Activated T-helper 17 cell treated with anti-CD3 and anti-CD28 coated beads, Interleukin-2, amount 50 U/mL, for 72 hours (primary cell): ENCODE data around the gene MADD. TPM values are rescaled to one million over a fixed set of nuclear protein-coding genes. Genes with fewer than 3 reads are reported as not detected.
A peak's percentile ranks its signal among the peaks of the same experiment; 100 is the strongest.

Experiments
- ATAC-seq: fragments of 150-1000 bp; cut with Tn5 transposase; replicated peaks from 2 replicates; pipeline ENCODE4 v1.10.0; 2021; ENCODE audit warnings: mild to moderate bottlenecking, moderate library complexity
- H3K27ac Mint-ChIP-seq: one replicate; pipeline ENCODE4 v1.8.0; 2022; ENCODE audit warnings: mixed read lengths
- H3K27me3 Mint-ChIP-seq: one replicate; pipeline ENCODE4 v1.8.0; 2022; ENCODE audit warnings: mixed read lengths
- H3K36me3 Mint-ChIP-seq: one replicate; pipeline ENCODE4 v1.8.0; 2022; ENCODE audit warnings: low read depth, mild to moderate bottlenecking, mixed read lengths
- H3K4me1 Mint-ChIP-seq: one replicate; pipeline ENCODE4 v1.8.0; 2022; ENCODE audit warnings: mixed read lengths
- H3K4me3 Mint-ChIP-seq: one replicate; pipeline ENCODE4 v1.8.0; 2022; ENCODE audit warnings: mild to moderate bottlenecking, mixed read lengths
- H3K9me3 Mint-ChIP-seq: one replicate; pipeline ENCODE4 v1.8.0; 2022; ENCODE audit warnings: mixed read lengths
- total RNA-seq, 2 donors: library from RNA; stranded (reverse); gene quantifications; one replicate each; pipeline ENCODE4 v1.2.3, GENCODE V29; 2022

The MADD gene
- total RNA-seq, 2 donors from 2014 or later, result 60.1 to 112 TPM

GRCh38 chr11:47276923-47277322 is 7.0 kb downstream of the MADD start:
- Mint-ChIP-seq H3K9me3 (no peaks in the 10 kb centered on the region), H3K36me3 (peaks cover 93% of the 10 kb centered on the region)

DNA sequence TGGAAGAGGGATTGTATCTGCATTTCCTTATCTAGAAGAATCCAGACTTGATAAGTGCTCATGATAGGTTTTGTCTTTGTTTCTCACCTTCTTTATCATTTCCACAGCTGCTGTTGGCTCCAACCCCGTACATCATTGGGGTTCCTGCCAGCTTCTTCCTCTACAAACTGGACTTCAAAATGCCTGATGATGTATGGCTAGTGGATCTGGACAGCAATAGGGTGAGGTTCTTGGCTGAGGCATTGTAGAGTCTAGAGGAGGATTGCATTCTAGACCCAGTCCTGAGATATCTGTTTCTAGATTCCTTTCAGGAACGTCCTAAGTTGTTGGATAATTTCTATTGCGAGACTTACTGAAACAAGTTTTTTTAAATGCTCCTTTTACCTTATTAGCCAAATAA is 8.1 kb downstream of the MADD start:
- no peaks in the 10 kb centered on the region for H3K9me3 Mint-ChIP-seq
- no peak overlapping the region for H3K4me3 Mint-ChIP-seq
- ATAC-seq, result no peak
- H3K27me3 Mint-ChIP-seq, result no peaks in the 10 kb centered on the region
- peaks cover 100% of the 10 kb centered on the region for H3K36me3 Mint-ChIP-seq
- no peaks in the 10 kb centered on the region for H3K4me1 Mint-ChIP-seq
- H3K27ac Mint-ChIP-seq, result no peak overlapping the region

More at GRCh38 chr11:47276923-47277322, 7.0 kb downstream of the MADD start:
- H3K4me1 Mint-ChIP-seq, result peaks cover 11% of the 10 kb centered on the region
- ATAC-seq, result no peak
- no peaks in the 10 kb centered on the region for H3K27me3 Mint-ChIP-seq
- H3K4me3 Mint-ChIP-seq, result no peak overlapping the region
- H3K27ac Mint-ChIP-seq, result no peak overlapping the region

DNA sequence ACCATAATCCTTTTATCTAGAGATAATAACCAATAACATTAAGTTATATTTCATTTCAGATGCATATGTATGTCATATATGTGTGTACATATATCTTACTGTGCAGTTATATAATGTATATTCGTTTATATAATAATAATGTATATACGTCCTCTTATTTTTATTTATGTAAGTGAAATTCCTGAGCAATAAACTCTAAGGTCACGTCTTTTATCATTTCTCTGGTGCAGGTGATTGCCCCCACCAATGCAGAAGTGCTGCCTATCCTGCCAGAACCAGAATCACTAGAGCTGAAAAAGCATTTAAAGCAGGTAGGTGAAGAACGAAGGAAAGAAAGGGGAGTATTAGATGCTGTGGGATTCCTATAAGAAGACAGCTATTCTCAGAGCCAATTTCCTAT is 8.8 kb downstream of the MADD start:
- H3K9me3 Mint-ChIP-seq, result no peaks in the 10 kb centered on the region

DNA sequence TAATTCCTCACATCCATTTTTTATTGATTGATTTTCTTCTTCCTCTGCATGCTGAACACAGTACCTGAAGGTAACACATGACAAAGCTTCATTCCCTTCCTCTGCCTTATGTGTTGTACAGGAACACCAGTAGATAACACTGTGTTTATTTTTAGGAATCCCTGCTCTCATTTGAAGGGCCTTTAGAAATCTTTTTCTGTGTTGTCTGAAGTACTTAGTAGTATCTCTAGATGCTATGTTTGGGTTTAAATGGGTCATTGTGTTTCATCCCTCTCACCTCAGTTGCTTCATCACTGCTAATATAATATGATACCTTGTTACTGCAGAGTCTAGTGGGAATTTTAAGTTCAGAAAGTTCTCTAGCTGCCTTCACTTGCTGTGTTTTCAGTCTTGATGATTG is 10.2 kb downstream of the MADD start:
- Mint-ChIP-seq H3K27me3 (no peaks in the 10 kb centered on the region), H3K9me3 (no peaks in the 10 kb centered on the region), H3K4me3 (no peak overlapping the region), H3K36me3 (peaks cover 100% of the 10 kb centered on the region), H3K4me1 (no peaks in the 10 kb centered on the region), H3K27ac (no peak overlapping the region)
- ATAC-seq, result no peak

More for the DNA sequence above, 8.8 kb downstream of the MADD start:
- ATAC-seq, result no peak
- H3K27ac Mint-ChIP-seq, result no peak overlapping the region
- H3K4me3 Mint-ChIP-seq, result no peak overlapping the region
- peaks cover 100% of the 10 kb centered on the region for H3K36me3 Mint-ChIP-seq
- no peaks in the 10 kb centered on the region for H3K4me1 Mint-ChIP-seq
- no peaks in the 10 kb centered on the region for H3K27me3 Mint-ChIP-seq

DNA sequence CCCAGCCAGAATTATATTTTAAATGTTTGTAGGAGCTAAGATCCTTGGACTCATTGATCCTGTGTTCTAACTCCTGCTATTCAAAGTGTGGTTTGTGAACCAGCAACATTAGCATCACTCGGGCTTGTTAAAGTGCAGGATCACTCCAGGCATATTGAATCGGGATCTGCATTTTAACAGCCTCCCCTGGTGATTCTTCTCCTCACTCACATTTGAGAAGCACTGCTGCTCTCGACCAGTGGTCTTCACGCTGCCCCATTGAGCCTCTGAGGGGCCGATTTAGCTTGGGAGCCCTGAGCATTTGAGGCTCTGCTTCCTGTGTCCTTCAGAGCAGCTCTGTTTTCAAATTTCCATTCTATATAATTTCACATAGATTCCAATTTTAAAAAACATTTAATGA is 10.9 kb downstream of the MADD start:
- Mint-ChIP-seq H3K27ac (no peak overlapping the region), H3K4me3 (no peak overlapping the region)

GRCh38 chr11:47282462-47282861 is 12.5 kb downstream of the MADD start:
- Mint-ChIP-seq H3K4me3 (no peak overlapping the region), H3K27ac (peak overlapping the region; percentile 20), H3K27me3 (no peaks in the 10 kb centered on the region), H3K4me1 (no peaks in the 10 kb centered on the region), H3K9me3 (no peaks in the 10 kb centered on the region), H3K36me3 (peaks cover 100% of the 10 kb centered on the region)
- ATAC-seq, result no peak

More for the DNA sequence above, 10.9 kb downstream of the MADD start:
- Mint-ChIP-seq H3K4me1 (no peaks in the 10 kb centered on the region), H3K9me3 (no peaks in the 10 kb centered on the region), H3K27me3 (no peaks in the 10 kb centered on the region), H3K36me3 (peaks cover 100% of the 10 kb centered on the region)
- no peak for ATAC-seq

- Mint-ChIP-seq H3K9me3 (no peaks in the 10 kb centered on the region), H3K4me1 (no peaks in the 10 kb centered on the region), H3K36me3 (peaks cover 100% of the 10 kb centered on the region), H3K27ac (no peak overlapping the region), H3K4me3 (no peak overlapping the region), H3K27me3 (no peaks in the 10 kb centered on the region)
- no peak for ATAC-seq
These were observed 14.2 kb downstream of the MADD start for GRCh38 chr11:47284151-47284550.

DNA sequence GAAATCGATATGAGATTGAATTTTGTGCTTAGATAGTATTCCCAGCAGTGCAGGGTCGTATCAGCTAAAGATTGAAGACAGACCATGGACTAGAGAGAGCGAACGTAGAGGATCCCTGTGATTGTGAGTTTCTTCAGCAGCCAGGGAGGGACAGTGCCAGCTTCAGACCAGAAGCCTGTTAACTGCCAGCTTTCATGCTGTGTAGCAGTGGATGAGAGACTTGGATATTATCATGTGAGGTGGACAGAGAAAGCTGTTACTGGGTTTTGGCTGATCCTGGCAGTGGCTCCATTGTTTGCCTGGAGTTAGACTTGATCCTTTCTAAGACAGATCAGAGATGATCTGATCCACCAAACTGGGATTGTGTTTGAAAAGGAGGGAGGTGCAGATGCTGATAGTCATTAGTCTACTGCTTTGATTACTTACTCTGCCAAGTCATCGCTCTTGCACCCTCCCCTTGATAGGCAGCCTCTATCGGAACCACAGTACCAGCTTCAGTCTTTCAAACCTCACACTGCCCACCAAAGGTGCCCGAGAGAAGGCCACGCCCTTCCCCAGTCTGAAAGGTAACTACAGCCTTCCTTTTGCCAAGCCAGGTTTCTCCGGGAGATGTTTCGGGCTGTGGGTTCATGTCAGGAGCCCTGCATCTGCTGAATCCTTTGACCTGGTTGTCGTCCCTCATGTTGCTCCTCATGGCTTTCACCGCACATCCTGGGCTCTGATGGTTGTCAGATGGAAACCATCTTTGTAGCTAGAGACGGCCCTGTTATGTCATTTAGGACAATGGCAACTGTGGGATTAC is 16.2 kb downstream of the MADD start:
- Mint-ChIP-seq H3K27me3 (no peaks in the 10 kb centered on the region), H3K9me3 (no peaks in the 10 kb centered on the region), H3K27ac (peak overlapping the region; percentile 31), H3K4me3 (no peak overlapping the region), H3K4me1 (no peaks in the 10 kb centered on the region), H3K36me3 (peaks cover 100% of the 10 kb centered on the region)
- no peak for ATAC-seq

GRCh38 chr11:47288066-47288465 is 18.1 kb downstream of the MADD start:
- Mint-ChIP-seq H3K27me3 (no peaks in the 10 kb centered on the region), H3K4me3 (no peak overlapping the region), H3K9me3 (no peaks in the 10 kb centered on the region), H3K27ac (no peak overlapping the region), H3K4me1 (no peaks in the 10 kb centered on the region), H3K36me3 (peaks cover 100% of the 10 kb centered on the region)
- no peak for ATAC-seq

- no peak for ATAC-seq
- no peaks in the 10 kb centered on the region for H3K4me1 Mint-ChIP-seq
- peaks cover 100% of the 10 kb centered on the region for H3K36me3 Mint-ChIP-seq
- no peak overlapping the region for H3K27ac Mint-ChIP-seq
- H3K9me3 Mint-ChIP-seq, result no peaks in the 10 kb centered on the region
- H3K27me3 Mint-ChIP-seq, result no peaks in the 10 kb centered on the region
- no peak overlapping the region for H3K4me3 Mint-ChIP-seq
These were observed 19.9 kb downstream of the MADD start for GRCh38 chr11:47289856-47290255.

DNA sequence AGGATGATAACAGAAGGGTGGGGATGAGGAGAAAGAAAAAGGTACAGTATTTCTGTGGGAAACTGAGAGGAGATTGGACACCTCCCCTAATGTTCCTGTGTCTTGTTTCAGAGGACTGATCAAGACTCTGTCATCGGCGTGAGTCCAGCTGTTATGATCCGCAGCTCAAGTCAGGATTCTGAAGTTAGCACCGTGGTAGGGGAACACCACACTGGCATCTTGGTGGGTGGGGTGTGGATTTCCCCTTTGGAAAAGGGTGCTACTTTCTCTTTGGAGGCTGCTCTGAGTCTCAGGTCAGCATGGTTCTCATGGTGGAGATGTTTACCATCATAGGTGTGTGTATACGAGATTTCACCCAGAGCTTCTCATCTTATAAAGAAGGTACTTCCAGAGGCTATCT is 25.5 kb downstream of the MADD start:
- no peak for ATAC-seq
- Mint-ChIP-seq H3K9me3 (no peaks in the 10 kb centered on the region), H3K4me1 (no peaks in the 10 kb centered on the region), H3K36me3 (peaks cover 100% of the 10 kb centered on the region), H3K27ac (peak overlapping the region; percentile 58), H3K4me3 (no peak overlapping the region), H3K27me3 (no peaks in the 10 kb centered on the region)

DNA sequence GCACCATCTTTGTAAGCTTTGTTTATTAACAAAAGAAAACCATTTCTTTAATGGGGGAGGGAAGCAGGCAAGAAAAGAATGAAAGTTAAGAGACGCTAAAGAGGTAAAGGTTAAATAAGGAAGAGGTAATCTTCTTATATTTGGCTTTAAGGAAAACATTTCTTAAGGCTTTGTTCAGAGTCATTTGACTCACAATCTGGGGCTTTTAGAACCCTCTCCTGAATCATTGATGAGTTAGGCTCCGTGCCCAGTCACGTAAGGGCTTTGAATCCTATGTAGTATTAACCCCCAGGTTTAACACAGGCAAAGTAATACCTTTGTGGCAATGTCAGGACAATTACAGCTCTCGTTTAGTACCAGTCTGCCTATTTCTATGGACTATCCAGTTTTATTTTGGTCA is 26.1 kb downstream of the MADD start:
- Mint-ChIP-seq H3K36me3 (peaks cover 100% of the 10 kb centered on the region), H3K4me3 (no peak overlapping the region), H3K4me1 (no peaks in the 10 kb centered on the region), H3K9me3 (no peaks in the 10 kb centered on the region), H3K27ac (peak overlapping the region; percentile 58), H3K27me3 (no peaks in the 10 kb centered on the region)
- ATAC-seq, result no peak

DNA sequence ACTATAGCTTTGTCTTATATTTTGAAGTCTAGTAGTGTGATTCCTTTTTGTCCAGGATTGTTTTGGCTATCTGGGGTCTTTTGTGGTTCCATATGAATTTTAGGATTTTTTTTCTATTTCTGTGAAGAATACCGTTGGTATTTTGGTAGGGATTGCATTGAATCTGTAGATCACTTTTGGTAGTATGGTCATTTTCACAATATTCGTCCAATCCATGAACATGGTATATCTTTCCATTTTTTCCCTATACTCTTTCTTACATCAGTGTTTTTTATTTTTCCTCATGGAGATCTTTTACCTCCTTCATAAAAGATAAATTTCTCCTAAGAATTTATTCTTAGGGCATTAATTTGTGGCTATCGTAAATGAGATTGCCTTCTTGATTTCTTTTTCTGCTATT is 29.1 kb downstream of the MADD start:
- peaks cover 7% of the 10 kb centered on the region for H3K9me3 Mint-ChIP-seq
- ATAC-seq, result no peak

DNA sequence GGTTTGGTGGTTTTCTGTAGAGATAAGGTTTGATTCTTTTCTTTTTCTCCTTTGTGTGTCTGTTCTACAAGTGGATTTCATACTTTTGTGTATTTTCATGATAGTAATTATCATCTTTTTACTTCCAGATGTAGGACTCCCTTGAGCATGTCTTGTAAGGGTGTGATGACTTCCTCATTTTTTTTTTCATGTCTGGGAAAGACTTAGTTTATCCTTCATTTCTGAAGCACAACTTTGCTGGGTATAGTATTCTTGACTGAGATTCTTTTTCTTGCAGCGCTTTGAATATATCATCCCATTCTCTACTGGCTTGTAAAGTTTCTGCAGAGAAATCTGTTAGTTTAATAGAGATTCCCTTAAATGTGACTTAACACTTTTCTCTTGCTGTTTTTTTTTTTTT is 32.9 kb downstream of the MADD start:
- Mint-ChIP-seq H3K4me3 (peak overlapping the region; percentile 9), H3K27ac (peak overlapping the region; percentile 60), H3K36me3 (peaks cover 91% of the 10 kb centered on the region), H3K9me3 (peaks cover 7% of the 10 kb centered on the region), H3K27me3 (no peaks in the 10 kb centered on the region), H3K4me1 (peaks cover 5% of the 10 kb centered on the region)
- no peak for ATAC-seq

More for the DNA sequence above, 29.1 kb downstream of the MADD start:
- no peak overlapping the region for H3K4me3 Mint-ChIP-seq
- peaks cover 100% of the 10 kb centered on the region for H3K36me3 Mint-ChIP-seq
- H3K27me3 Mint-ChIP-seq, result no peaks in the 10 kb centered on the region
- no peak overlapping the region for H3K27ac Mint-ChIP-seq
- peaks cover 5% of the 10 kb centered on the region for H3K4me1 Mint-ChIP-seq

- H3K27ac Mint-ChIP-seq, result no peak overlapping the region
- H3K4me1 Mint-ChIP-seq, result peaks cover 5% of the 10 kb centered on the region
- H3K9me3 Mint-ChIP-seq, result peaks cover 7% of the 10 kb centered on the region
- no peak overlapping the region for H3K4me3 Mint-ChIP-seq
- peaks cover 91% of the 10 kb centered on the region for H3K36me3 Mint-ChIP-seq
- H3K27me3 Mint-ChIP-seq, result no peaks in the 10 kb centered on the region
- no peak for ATAC-seq
These were observed 36.0 kb downstream of the MADD start for GRCh38 chr11:47305734-47306483.
